ENCODE data around the gene NPTX1.
A peak's percentile ranks its signal among the peaks of the same experiment; 100 is the strongest.

NPTX1 gene

DNA sequence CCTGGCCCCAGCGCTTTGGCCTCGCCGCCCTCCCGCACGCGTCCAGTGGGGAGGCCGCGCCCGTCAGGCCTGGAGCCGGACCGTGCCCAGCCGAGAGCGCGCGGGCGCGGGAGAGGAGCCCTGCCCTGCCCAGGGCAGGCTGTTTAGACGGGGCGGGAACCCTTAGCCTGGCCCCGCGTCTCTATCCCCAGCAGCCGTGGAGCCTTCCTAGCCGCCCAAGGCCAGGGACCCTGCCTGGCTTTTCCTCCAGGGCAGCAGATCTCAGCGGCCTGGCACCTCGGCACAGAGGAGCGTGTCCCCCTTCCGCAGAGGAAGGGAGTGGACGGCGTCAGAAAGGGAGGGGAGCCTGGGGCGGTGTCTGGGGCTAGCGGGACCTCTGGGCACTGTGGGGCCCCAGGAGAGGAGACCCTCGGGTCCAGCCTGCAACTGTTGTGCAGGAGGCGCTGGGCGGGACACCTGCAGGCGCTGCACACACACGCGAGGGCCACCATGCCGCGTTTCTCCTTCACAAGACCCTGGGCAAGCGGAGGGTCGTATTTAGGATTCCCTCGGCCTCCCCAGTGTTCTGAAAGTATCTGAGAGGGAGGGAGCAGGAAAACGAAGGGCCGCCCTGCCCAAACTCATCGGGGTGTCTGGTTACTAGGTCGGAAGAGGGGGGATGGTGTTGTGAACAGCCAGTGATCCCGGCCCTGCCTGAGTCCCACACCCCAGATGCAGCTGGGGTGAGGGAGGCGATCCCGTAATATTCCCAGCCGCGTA is 2.3 kb upstream of the NPTX1 start:
- no peak for DNase-seq

DNA sequence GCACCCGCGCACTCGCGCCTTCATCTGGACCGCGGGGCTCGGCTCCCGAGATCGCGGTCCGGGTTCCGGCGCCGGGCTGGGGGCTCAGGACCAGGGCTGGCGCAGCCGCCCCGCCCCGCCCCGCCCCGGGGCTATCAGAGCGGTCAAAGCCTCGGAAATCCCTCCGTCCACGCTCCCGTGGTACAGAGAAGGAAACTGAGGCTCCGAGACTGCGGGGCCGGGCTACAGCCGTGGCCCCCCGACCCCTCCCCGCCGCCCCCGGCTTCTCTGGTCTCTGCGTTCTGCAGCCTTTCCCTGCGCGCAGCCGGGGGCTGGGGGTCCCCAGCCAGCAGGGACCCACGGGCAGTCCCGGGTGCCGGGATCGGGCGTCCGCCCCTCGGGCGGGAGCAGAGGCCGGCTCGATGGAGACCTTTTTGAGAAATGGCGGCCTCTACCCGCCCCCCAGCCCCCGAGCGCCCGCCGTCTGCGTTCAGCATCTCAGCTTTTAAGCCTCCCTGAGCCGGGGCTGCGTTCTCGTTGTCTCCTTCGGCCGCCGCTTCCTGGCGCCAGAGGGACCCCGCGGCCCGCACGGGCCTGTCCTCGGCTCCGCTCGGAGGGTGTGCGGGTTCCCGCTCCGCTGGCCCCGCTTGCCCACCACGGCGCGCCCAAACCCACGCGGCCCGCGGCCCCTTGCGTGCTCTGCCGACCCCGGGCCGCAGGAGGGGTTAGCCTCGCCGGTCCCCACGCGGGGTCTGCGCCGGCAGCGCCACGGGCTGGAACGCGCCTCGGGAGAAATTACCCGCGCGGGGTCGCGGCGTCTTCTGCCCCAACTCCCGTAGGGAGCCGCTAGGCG is 1.5 kb upstream of the NPTX1 start:
- peak; percentile 51 for DNase-seq

DNA sequence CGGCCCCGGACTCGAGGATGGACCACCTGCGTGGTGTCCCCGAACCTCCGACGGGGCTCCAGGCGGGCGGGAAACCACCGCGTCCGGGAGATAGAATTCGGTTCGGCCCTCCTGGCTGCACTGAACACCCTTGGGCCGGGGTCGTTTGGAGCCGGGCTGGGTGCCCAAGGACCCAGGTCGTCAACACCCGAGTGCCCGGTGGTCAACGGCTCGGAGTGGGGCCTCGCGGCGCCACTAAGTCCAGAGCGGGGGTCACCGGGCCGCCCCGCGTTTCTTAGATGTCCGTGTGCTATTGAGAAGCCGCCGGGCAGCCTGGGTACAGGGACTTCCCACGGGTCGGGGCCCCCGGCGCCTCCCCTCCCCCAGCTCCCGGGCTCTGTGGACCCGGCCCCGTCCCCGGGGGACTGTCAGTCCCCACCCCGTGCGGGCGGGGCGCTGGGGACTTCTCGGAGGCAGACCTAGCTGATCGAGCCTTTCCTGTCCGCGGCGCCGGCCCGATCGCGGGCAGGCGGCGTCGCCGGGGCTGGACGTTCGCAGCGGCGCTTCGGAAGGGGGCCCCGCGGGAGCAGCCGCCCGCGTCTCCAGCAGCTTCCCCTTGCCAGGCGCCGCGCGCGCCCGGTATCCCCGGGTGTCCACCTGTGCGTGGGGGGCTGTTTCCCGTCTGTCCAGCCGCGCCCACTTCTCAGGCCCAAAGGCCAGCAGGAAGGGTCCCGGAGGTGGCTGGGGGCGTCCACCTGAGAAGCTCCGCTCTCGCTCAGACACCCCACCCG is 655 bp upstream of the NPTX1 start:
- no peak for DNase-seq

DNA sequence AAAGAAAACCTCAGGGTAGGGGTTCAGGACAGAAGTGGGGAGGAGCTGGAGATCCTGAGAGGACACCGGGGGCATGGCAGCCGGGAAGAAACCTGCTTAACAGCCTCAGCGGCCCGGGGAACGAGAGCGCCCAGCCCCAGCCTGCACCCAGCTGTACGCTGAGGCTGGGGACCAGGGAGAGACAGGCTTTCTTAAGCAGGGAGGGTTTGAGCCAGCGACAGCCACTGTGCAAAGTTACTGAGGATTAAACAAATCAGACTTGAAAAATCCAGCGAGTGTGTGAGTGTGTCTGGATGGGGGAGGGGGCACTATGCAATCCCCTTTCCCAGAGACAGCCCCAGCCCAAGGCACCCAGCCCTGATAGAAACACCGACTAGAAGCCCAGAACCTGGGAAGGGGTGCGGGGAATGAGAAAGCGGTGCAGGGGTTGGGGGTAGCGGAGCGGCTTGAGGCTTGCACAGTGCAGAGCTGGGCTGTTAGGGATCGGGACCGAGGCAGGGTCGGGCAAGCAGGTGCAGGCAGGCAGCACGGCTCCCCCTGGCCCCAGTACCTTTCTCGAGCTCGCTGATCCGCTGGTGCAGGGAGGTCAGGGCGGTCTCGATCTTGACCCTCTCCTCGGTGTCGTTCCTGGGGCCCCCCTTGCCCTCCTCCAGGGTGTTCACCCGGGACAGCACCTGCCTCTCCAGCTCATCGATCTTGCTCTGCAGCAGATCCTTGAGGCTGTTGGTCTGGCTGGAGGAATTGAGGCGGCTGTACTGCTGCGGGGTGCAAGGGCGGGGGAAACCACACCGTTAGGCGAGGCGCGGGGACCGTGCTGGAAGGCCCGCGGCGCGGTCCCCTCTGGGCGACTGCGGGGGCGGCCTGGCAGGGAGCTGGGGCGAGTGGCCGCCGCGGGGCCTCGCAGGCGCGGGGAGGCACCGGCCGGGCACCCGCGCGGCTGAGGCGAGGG is 1.2 kb downstream of the NPTX1 start:
- DNase-seq = no peak

DNA sequence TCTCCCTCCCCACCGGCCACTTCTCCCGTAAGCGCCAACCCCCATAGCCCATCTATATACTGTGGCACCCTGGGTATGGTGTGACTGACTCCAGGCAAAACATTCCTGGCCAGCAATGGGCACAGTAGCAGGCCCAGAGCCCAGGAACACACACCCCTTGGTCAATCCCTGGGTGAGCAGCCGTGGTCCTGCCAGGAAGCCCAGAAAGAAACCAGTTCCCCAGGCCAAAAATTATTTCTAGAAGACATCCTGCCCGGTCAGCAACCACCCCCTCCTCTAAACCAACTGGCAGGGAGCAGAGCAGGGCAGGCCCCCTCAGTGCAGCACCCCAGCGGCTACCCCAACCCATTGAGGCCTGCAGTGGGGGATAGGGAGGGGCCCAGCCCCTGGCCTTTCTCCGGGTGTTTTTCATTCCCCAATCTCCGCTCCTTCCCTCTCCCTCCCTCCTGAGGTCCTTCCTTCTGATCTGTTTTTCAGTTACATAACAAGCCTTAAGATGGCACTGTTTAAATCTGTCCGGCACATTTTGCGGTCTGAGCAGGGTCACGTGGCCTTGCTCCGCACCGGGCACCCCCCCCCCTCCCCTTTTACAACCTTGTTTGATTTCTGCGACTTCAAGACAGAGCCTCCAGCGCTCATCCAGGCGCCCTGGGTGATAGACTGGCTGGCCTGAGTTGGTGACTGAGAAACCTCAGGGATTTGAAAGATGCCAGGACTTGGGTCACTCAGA is 2.0 kb downstream of the NPTX1 start:
- no peak for DNase-seq

DNA sequence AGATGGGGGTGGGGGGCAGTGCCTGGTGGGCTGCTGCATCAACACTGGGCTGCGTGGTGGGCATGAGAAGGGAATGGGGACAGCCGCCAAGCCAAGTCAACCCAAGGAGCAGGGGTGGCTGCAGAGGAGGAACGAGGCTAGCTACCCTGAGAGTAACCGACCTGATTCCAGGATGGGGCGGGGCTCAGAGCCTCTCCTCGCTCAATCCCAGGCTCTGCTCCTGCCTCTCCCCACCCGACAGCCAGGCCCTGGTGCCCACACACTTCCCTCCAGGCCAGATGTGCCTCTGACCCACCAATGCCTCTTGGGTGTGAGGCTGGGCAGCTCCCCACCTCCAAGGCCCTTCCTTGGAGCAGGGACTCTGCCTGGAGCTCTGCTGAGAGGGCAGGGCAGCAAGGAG is 2.7 kb downstream of the NPTX1 start:
- no peak for DNase-seq

DNA sequence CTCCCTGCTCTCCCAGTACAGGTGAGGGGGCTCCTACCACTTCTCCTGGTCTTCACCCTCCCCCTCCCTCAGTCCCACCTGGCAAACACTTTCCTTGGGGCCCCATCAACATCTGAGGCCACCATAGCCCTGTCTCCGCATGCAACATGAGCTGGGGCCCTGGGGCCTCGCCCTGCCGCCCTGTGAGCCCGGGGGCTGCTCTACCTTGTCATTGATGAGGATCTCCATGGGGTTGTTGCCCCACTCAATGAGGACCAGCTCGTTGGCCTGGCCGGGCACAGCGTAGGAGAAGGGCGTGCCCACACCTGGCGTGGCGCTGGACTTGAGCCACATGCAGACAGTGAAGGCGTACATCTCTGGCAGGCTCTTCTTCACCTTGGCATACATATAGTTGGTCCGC is 3.4 kb downstream of the NPTX1 start:
- no peak for DNase-seq

DNA sequence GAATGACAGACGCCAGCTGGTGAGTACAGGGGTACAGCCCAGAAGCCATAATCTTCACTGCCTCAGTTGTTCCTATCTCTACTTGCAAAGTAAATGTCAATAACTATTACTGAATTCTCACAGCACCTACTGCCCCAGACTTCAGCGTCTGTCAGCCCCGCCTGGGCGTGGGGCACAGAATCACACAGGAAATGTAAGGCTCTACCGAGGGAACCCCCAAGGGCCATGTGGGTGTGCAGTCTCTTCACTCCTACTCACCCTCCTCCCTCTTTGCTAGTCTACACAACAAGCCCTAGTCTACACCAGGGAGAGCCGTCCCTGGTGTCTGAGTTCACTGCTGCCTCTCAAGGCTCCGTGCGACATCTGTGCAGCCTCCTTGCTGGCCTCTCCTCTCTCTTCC is 4.5 kb downstream of the NPTX1 start:
- DNase-seq = no peak

DNA sequence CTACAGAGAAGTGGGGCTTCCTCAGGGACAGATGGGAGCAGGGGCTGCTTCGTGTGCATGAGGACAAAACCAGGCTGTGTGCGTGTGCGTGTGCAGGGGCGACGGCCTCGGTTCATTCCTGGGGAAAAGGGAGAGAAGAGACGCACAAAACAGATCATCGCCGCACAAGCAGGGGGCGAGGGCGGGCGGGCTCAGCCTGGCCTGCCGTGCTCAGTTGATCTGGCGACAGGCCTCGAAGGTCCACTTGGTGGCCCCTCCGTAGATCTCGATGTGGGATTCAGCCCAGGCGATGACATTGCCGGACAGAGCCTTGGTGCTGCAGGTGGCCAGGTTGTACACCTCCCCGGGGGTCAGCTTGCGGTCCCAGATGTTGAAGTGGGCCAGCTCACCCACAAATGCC is 5.8 kb downstream of the NPTX1 start:
- DNase-seq = no peak

DNA sequence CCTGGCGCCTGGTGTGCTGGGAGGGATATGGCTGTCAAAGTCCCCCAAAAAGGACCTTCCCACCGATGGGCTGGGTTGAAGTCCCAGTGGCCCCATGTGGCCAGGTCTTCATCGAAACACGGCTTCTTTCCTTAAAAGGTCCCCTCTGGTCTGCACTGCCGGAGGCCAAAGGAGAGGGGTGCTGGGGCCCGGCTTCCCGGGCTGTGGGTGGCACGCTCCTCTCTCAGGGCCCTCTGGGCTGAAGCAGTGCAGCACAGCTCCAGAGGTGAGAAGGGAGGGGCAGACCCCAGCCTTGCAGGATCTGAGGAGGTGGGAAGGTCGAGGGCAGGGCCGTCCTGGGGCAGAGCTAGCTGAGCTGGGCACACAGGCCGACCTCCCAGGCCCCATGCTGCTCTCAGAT is 6.7 kb downstream of the NPTX1 start:
- no peak for DNase-seq

DNA sequence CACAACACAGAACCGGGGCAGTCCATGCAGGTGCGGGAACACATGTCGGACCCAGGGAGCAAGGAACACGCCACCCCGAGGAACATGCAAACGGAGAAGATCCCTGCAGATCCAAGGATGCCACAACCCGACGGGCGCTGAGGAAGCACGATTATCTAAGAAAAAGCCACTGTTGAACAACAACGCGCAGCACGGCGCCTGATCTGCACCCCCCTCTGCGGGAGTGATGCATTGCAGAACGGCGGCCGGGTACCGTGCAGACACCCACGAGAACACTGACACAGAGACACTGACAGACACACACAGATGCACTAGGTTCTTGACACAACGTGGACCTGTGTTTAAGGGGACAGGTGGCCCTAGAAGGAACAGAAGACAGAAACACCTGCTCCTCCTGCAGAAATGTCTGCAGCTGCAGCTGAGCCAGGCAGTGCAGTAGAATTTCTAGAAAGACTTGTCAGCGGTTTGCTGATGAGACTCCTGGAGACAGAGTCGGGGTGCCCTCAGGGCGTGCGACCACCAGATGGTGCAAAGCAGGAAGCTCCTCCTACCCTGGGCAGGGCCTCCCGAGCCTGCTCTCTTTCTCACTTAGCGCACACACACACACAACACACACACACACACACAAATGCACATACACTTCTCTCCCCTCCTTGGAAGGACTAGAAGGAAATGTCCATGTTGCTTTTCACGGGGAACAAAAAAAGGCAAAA is 7.5 kb downstream of the NPTX1 start:
- DNase-seq = no peak

DNA sequence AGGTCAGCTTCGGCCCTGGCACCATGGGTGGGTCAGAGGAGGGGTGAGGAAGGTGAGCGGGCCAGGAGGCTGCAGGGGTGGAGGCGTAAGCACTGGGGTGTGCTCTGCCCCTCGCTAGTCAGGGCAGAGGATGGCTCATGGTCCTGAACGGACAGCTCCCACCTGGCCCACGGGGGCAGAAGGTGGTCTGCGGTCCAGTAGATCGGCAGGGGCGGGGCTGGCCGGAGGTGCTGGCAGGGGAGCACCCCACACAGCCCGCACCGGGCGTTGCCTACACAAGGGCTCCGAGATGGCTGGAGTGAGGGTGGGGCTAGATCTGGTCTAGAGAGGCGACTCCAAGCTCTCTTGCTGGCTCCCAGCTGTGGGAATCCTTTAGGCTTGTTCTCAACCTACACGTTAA is 8.2 kb downstream of the NPTX1 start:
- no peak for DNase-seq

DNA sequence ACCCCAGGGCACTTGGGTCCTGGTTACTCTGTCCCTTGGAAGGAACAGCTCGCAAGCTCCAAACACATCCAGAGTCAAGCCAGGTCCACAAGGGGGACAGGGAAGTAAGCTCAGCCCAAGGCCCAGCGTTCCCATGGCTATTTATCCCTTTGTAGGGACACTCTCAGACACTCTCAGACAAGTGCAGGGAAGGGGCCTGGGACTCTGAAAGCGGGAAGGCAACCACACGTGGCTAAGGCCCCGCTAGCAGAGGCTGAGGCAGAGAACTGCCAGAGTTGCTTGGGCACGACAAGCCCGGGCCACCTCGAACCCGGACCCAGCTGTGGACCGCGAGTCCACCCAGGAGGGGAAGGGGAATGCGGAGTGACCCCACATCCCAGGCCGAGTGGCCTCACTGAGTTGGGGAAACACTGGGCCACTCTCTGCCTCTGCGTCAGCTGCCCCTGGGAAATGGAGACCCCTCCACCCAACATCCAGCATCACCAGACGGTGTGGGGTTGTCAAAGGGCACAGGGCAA is 10.2 kb downstream of the NPTX1 start:
- DNase-seq = no peak

DNA sequence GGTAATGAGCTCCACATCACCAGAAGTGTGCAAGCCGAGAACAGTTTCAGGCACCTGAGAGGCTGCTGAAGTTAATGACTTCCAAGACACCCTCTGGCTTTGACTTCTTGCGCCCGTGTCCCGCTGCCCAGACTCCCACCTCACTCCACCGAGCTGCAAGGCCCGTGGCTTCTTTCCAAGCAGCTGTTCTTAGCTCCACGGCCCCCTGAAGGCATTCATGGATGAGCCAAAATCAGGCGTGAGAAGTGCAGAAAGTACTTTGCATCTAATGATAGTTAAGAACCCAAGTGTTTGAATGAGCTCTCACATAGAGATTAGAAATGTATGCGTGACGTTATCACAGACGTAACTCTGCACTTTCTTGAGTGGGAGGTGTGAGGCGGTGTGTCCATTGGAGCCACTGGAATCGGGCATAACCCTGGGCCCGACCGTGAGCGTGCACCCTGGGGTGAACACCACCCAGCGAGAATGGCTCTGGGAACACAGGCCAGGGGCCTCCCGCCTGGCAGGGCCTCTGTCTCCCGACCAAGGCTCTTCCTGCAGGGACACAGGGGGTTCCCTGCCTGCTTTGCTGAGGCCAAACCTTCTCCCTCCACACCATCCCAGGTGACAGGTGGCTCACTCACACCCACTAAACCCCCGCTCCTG is 11.0 kb downstream of the NPTX1 start:
- DNase-seq = no peak

DNA sequence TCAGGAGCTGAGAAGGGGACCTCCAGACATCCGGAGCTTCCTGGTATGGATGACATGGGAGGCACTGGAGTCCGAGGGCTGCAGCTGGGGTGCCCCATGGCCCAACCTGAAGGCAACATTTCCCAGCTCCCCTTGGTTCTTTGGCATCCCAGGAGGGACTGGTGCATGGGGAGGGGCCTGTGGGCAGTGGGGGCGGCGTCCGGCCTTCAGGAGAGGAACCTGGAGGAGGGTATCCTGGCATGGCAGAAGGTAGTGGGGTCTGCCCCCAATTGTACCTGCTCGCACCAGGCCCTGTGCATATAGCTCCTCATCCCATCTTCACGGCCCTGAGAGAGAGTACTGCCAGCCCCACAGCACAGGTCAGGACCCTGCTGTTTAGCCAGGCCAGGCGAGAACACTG is 11.9 kb downstream of the NPTX1 start:
- DNase-seq = no peak

DNA sequence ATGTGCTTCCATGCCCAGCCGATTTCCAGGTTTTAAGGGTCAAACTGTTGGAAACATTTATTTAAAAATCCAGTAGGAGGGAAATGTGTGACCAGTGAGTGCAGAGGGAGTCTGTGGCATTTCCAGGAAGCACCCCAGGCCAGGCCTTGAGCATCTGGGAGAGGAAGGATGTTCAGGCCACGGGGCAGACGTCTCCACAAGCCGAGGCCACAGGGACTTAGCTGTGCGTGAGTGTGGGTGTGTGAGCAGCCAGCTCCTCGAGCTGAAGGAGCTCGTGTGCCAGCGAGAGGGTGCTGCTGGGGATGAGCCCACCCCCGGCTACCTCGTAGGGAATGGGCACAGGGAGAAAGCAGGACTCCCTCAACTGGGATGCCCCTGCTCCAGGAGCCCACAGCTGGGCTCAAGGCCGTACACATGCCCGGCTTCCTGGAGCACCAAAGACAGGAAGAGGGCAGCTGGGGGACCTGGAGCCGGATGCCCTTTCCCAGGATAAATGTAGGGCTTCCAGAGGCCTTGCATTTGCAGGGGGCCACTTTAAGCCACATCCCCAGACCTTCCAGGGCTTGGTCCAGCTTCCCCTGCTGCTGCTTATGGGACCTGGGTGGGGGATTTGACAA is 12.5 kb downstream of the NPTX1 start:
- DNase-seq = no peak

DNA sequence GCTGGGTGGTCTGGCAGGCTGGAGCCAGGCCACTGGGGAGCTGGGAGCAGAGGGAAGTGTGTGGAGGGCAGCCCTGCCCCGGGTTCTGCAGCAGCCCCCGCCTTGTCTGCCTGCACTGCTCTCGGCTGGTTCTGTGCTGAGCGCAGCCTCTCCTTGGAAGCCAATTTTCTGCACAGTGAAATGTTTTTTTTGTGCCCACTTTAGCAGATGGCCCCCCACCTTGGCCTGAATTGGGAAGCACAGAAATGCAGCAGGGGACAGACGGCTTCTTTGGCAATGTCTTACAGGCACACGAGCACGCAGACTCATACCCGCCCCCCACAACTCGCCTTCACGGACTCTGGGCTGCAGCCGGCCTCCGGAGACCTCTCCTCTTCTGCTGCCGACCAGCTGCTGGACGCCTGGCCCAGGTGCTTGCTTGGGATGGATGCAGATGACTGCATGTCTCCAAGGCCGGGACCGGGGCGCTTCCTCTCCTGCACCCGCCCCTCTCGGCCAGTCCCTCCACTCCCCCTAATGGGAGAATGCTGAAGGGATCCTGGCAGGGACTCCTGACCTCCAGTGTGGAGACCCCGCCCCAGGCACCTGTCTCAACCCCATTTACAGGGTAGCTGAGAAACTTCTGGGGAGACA is 14.8 kb downstream of the NPTX1 start:
- DNase-seq = no peak

DNA sequence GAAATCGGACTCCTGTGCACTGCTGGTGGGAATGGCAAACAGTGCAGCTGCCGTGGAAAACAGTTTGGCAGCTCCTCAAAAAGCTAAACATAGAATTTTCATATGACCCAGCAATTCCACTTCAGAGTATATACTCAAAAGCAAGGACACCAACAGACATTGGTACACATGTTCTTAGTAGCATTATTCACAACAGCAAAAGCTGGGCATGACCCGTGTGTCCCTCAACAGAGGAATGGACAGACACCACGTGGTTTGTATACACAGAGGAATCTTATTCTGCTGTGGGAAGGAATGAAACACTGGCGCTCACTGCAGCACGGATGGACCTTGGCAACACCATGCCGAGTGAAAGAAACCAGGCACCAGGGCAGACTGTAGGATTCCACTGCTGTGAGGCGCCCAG is 16.0 kb downstream of the NPTX1 start:
- DNase-seq = no peak

DNA sequence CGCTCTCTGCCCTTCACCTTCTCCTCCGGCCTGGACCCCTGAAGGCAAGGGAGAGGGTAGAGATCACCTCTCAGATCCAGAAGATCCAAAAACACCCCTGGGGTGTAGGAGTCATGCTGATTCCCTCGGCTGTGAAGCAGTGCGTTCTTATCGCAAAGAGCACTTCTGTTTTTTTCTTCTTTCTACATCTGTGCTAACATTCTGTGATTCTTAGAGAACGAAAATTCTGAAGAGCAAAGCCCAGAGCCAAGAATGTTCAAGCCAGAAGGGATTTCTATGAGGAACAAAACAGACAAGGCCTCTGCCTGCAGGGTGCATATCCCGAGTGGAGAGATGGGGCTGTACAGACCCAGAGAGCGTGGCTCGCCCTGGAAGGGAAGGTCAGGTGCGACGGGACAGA is 17.2 kb downstream of the NPTX1 start:
- DNase-seq = no peak

Data from fibroblast of skin of abdomen (primary cell).